Hepatocyte (in vitro differentiated cells): ENCODE measurements around the gene TBX6. TPM values are rescaled to one million over a fixed set of nuclear protein-coding genes. Genes with fewer than 3 reads are reported as not detected.
A peak's percentile ranks its signal among the peaks of the same experiment; 100 is the strongest.

ENCODE experiments used
- DNase-seq: peaks from one replicate; pipeline ENCODE4 v3.0.0-alpha.2; 2016; ENCODE audit warnings: low spot score
- H2AFZ ChIP-seq: fragments of 200-600 bp; sonication (generic); 2 replicates; pipeline ENCODE4 v1.6.0; 2016; ENCODE audit warnings: antibody characterized with exemption, mild to moderate bottlenecking
- H3K27ac ChIP-seq: fragments of 200-600 bp; sonication (generic); 2 replicates; pipeline ENCODE4 v1.5.1; 2016; ENCODE audit warnings: mild to moderate bottlenecking
- H3K27me3 ChIP-seq: fragments of 200-600 bp; sonication (generic); 2 replicates; pipeline ENCODE4 v1.6.1; 2016
- H3K36me3 ChIP-seq: fragments of 200-600 bp; sonication (generic); replicated peaks from 2 replicates; pipeline ENCODE4 v1.5.1; 2016; ENCODE audit warnings: low read depth; ENCODE audit not compliant: insufficient read depth
- H3K4me1 ChIP-seq: fragments of 200-600 bp; sonication (generic); 2 replicates; pipeline ENCODE4 v1.5.1; 2016; ENCODE audit warnings: mild to moderate bottlenecking, moderate library complexity; ENCODE audit not compliant: insufficient read depth
- H3K4me2 ChIP-seq: fragments of 200-600 bp; sonication (generic); 2 replicates; pipeline ENCODE4 v1.6.0; 2016
- H3K4me3 ChIP-seq: fragments of 200-600 bp; sonication (generic); 2 replicates; pipeline ENCODE4 v1.5.1; 2016; ENCODE audit warnings: mild to moderate bottlenecking
- H3K79me2 ChIP-seq: fragments of 200-600 bp; sonication (generic); 2 replicates; pipeline ENCODE4 v1.6.0; 2017; ENCODE audit warnings: mild to moderate bottlenecking
- H3K9me2 ChIP-seq: fragments of 200-600 bp; sonication (generic); replicated peaks from 2 replicates; pipeline ENCODE4 v1.6.0; 2017; ENCODE audit warnings: mild to moderate bottlenecking; ENCODE audit not compliant: insufficient read depth
- H3K9me3 ChIP-seq: fragments of 200-600 bp; sonication (generic); 2 replicates; pipeline ENCODE4 v1.5.1; 2016; ENCODE audit warnings: low read depth, mild to moderate bottlenecking
- H4K20me1 ChIP-seq: fragments of 200-600 bp; sonication (generic); 2 replicates; pipeline ENCODE4 v1.6.0; 2016; ENCODE audit warnings: mild to moderate bottlenecking; ENCODE audit not compliant: insufficient read depth, poor library complexity, severe bottlenecking
- EZH2 ChIP-seq: fragments of 200-600 bp; sonication (generic); IDR thresholded peaks from 2 replicates; pipeline ENCODE4 v1.6.1; 2016; ENCODE audit warnings: antibody characterized with exemption, mild to moderate bottlenecking, borderline replicate concordance
- EZH2phosphoT487 ChIP-seq: fragments of 200-600 bp; sonication (generic); IDR thresholded peaks from one replicate; pipeline ENCODE4 v1.6.1; 2018; ENCODE audit warnings: antibody characterized with exemption, mild to moderate bottlenecking, low read depth, moderate library complexity; ENCODE audit not compliant: unreplicated experiment, severe bottlenecking
- WGBS: methylation state at CpG from one replicate; pipeline ENCODE4 v1.1.6; 2016; ENCODE audit warnings: low lambda C conversion rate; ENCODE audit errors: missing lambda C conversion rate; 5-methylcytosine and 5-hydroxymethylcytosine counted together
- polyA plus RNA-seq: library from polyadenylated mRNA; unstranded; fragments of >200 nt; fragmentation: Nextera tagmentation; extraction: Ambion mirVana; gene quantifications from 2 replicates; pipeline ENCODE4 v1.2.1, GENCODE V29; 2016
- total RNA-seq: library from RNA; depleted of rRNA; stranded (reverse); fragments of >200 nt; gene quantifications from 2 replicates; pipeline ENCODE4 v1.2.3, GENCODE V29; 2014
- TF ChIP-seq, protein P1 (sequence below): fragments of 200-600 bp; sonication (generic); IDR thresholded peaks from 2 replicates; pipeline ENCODE4 v1.5.1; 2016; ENCODE audit warnings: antibody characterized with exemption, mild to moderate bottlenecking; ENCODE audit not compliant: poor library complexity

The TBX6 gene
- total and polyA plus RNA-seq, 2 experiments from 2014 or later = 0.10 to 0.60 TPM

DNA sequence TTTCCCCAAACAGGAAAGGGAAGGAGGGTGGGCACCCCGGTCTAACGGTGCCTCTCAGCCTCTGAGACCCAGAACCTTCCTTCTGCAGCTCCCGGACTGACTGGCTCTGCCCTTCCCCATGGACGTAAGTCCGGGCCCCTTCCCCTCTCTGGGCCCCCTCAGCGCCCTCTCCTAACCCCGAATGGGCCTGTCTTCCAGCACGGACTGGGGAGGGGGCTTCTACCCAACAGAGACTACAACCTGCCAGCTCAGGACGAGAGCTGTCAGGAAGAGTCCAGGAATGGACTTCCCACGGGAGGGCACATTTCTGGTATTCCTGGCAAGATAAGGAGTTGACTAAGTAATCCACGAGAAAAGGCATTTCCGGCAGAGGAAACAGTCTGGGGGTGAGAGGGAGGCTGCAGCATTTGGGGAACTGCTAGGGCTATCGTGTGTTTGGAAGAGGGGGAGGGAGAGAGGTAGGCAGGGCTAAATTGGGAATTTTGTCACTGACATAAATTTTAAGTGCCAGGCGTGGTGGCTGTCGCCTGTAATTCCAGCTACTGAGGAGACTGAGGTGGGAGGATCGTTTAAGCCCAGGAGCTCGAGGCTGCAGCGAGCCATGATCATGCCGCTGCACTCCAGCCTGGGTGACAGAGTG is 38.2 kb downstream of the TBX6 start:
- H3K4me3 ChIP-seq = peak overlapping the region; percentile 79
- no peaks in the 10 kb centered on the region for H3K27me3 ChIP-seq
- TF ChIP-seq EZH2phosphoT487 (no peak), EZH2 (no peak)
- TF ChIP-seq, protein P1, sequence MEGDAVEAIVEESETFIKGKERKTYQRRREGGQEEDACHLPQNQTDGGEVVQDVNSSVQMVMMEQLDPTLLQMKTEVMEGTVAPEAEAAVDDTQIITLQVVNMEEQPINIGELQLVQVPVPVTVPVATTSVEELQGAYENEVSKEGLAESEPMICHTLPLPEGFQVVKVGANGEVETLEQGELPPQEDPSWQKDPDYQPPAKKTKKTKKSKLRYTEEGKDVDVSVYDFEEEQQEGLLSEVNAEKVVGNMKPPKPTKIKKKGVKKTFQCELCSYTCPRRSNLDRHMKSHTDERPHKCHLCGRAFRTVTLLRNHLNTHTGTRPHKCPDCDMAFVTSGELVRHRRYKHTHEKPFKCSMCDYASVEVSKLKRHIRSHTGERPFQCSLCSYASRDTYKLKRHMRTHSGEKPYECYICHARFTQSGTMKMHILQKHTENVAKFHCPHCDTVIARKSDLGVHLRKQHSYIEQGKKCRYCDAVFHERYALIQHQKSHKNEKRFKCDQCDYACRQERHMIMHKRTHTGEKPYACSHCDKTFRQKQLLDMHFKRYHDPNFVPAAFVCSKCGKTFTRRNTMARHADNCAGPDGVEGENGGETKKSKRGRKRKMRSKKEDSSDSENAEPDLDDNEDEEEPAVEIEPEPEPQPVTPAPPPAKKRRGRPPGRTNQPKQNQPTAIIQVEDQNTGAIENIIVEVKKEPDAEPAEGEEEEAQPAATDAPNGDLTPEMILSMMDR = no peak

DNA sequence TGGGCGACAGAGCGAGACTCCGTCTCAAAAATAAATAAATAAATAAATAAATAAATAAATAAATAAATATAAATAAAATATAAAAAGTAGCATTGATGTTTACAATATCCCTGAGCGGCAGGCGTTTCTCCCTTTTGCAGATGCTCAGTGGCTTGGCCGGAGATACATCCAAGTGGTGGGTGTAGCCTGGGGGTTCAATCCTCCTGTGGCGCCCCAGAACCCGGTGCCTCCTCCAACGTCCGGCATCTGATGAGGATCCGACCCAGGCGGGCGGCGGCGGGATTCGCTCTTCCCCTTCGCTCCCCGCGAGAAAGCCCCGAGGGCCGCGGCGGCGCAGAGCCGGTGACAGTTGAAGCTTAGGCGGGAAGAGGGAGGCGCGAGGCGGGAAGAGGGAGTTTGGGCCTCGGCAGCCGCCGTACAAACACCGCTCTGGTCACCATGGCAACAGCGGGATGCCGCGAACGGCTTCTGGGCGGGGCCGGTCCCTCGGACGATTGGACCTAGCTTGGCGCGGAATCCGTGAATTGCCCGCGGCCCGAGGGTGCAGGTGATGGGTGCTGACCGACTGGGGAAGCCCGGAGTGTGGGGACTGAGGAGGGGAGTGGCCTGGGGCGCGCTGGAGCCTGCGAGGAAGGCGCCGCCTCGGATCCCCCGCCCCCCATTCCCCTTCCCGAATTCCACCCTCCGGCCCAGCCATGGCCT is 38.9 kb downstream of the TBX6 start:
- Histone ChIP-seq H3K4me3 (peak overlapping the region; percentile 79), H3K9me2 (no peaks in the 10 kb centered on the region), H3K4me1 (peaks cover 6% of the 10 kb centered on the region), H3K36me3 (no peaks in the 10 kb centered on the region), H3K9me3 (no peaks in the 10 kb centered on the region), H3K27ac (peak overlapping the region; percentile 18), H3K79me2 (no peaks in the 10 kb centered on the region), H2AFZ (peak overlapping the region; percentile 87), H4K20me1 (no peaks in the 10 kb centered on the region), H3K4me2 (peak overlapping the region; percentile 87), H3K27me3 (no peaks in the 10 kb centered on the region)
- TF ChIP-seq EZH2phosphoT487 (no peak), EZH2 (no peak)
- TF ChIP-seq, protein P1 = no peak
- DNase-seq = peak; percentile 95
- 11% methylated on average over 35 of the region's 58 CpGs for WGBS

More for the DNA sequence above, 38.2 kb downstream of the TBX6 start:
- Histone ChIP-seq H3K36me3 (no peaks in the 10 kb centered on the region), H3K79me2 (no peaks in the 10 kb centered on the region), H3K4me2 (peak overlapping the region; percentile 87), H3K27ac (peak overlapping the region; percentile 18), H3K9me3 (no peaks in the 10 kb centered on the region), H4K20me1 (no peaks in the 10 kb centered on the region), H3K9me2 (no peaks in the 10 kb centered on the region), H2AFZ (peak overlapping the region; percentile 36), H3K4me1 (peaks cover 6% of the 10 kb centered on the region)
- WGBS = 13% methylated on average over 17 of the region's 19 CpGs
- DNase-seq = no peak

DNA sequence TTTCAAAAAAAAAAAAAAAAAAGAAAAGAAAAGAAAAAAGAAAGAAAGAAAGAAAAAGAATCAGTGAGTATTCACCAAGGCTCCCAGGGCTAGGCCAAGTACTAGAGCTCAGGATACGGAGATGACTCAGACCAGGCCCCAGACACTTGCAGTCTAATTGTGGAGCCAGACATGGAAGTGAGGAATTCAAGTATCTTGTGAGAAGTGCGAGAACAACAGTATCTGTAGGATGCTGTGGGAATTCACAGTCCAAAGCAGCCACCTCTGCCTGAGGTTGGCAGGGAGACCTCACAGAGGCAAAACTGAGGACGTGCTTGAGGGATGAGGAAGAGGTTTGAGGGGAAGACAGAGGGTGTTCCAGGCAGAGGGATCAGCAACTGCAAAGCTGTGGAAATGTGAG is 40.2 kb downstream of the TBX6 start:
- Histone ChIP-seq H2AFZ (no peak overlapping the region), H3K79me2 (no peaks in the 10 kb centered on the region)

More for the DNA sequence above, 40.2 kb downstream of the TBX6 start:
- WGBS = 68% methylated on average over 3 of the region's 3 CpGs
- Histone ChIP-seq H3K27ac (no peak overlapping the region), H3K9me2 (no peaks in the 10 kb centered on the region), H3K9me3 (no peaks in the 10 kb centered on the region), H3K4me1 (peaks cover 6% of the 10 kb centered on the region), H3K36me3 (no peaks in the 10 kb centered on the region), H3K27me3 (no peaks in the 10 kb centered on the region), H3K4me3 (no peak overlapping the region), H3K4me2 (no peak overlapping the region), H4K20me1 (no peaks in the 10 kb centered on the region)
- DNase-seq = no peak
- TF ChIP-seq EZH2phosphoT487 (no peak), EZH2 (no peak)
- TF ChIP-seq, protein P1 = no peak
